Measurements from ENCODE around the gene CD47.

CD47 gene

DNA sequence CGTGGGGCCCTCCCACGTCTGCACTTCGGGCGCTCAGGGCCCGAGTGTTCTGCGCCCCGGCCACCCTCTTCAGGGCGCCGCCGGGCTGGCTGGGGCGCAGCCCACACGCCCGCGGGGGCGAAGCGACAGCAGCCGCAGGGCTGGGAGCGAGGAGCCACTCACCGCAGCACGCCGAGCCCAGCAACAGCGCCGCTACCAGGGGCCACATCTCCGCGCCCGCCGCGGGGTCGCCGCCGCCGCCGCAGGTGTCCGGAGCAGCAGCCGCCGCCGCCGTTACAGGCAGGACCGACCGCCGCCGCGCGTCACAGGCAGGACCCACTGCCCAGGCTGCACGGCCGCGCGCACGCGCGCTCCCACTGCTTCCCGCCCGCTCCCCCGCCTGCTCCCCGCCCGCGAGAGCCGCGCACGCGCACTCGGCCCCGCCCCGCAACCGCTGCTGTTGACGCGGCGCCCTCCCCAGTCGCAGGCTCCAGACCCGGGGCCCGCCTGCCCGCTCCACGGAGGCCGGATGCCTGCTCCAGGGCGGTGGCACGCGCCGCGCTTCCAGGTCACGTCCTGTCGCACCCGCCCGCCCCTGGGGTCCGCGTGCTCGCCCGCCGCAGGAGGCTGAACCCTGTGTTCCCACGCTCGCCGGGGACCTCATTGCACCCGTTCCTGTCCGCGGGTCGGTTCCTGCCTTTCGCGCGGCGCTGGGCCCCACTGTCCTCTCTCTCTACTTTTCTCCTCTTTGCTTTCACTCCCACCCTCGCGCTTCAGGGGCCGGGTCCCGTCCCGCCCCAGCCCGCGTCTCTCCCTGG lies at the start of gene CD47:
Gene CD47 (minus strand): TSS at position 331 of the 797 bp plus-strand sequence. CDS start 123 bp downstream, at position 208.
- DNase-seq (ENCODE audit: insufficient read length, low spot score): peak; percentile 89
- peak; percentile 89 for FAIRE-seq

DNA sequence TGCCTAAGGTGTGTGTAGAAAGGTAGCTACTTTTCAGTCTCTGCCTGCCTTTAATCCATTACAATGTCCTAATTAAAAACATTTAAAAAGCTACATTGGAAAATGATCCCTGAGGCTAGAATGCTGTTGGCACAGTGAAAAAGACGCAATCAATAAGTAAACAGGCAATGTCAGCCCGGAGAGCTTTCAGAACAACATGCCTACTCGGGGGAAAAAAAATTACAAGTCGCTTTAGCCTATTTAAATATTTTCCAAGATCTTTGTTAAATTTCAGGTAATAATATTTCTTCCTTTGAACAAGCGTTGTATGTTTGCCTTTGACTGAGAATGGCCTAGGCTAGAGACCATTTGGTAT lies 46.6 kb upstream of the CD47 start:
- no peak for DNase-seq (ENCODE audit: insufficient read length, low spot score)
- no peak for FAIRE-seq

DNA sequence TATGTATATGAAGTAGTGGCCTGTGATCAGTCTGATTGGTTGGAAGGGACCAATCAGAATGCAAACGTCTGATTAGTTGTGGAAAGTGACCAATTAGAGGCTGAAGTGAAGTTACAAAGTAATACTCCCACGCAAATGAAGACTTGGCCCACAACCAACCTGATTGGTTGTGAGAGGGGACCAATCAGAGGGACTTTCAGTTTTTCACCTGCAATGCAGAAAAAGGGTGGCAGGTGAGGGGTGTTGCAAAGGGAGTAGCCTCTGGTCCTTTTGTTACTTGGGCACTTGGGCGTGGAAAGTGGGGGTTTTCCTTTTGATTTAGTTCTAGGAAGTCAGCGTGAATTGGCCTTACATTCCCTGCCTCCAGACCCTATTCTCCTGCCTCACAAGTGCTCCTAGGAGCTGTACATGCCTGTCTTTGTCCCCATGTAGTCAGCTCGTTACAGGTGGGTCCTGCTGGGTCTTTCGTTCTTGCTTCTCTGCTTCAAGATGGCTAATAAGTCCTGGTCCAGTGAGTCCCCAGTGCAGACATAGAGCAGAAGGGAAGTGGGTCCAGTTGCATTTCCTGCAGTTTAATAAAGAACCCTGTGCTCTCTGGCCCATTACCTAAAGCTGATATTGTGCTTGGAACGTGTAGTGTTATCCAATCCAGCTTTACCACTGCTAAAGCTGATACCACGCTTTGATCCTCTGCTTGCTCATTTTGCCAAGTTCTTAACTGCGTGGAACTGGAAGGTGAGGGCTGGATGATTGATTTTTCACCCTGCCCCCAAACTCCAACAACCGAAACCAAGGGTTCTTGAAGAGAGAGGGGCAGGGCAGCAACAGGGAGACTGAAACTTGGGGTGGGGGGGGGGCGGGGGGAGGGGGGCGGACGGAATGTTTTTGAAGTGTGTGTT lies 46.0 kb upstream of the CD47 start:
- no peak for DNase-seq (ENCODE audit: insufficient read length, low spot score)
- no peak for FAIRE-seq

DNA sequence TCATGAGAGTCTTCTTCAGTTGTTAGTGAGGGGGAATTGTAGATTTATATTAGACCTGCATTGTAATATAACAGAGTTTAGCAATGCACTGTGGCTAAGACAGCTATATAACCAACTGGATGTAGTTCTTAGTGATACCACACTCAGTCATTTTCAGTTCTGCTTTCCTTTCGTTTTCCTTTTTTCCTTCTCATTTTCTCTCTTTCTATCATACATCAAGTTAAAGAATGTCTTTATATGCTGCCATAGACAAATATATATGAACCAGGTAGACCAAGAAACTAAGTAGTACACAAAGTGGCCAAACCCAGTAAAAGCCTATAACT lies 43.7 kb upstream of the CD47 start:
- no peak for FAIRE-seq

DNA sequence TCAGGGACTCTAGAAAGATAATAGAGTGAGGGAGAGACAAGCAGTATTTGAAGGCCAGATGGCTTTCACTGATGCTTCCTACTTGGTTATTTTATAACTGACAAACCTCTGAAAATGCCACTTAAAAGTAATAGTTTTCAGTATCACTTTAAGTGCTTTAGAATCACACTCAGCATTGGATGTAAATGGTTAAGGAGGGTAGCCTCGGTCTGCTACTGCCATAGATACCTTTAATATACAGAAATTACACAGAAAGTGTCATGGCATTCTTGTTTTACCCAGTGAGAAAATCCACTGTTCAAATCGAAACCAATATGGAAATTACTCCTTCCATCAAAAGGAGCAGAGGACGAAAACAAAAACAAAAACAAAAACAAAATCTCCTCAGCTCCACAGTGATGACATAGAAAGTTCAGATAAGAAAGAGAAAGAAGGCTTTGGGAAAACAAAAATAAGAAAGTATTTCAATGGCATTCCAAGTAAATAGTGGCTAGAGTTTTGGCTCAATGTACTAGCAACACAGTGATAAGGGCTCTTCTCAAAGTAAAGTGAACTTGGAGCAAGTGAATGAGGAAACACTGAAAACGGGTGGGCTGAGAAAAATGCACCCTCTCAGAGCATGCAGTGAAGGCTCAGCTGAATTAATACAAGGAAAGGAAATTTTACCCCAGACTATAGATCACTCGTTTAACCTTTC lies 43.2 kb upstream of the CD47 start:
- no peak for FAIRE-seq
- DNase-seq (ENCODE audit: insufficient read length, low spot score): no peak

More for the DNA sequence above, 43.7 kb upstream of the CD47 start:
- no peak for DNase-seq (ENCODE audit: insufficient read length, low spot score)

DNA sequence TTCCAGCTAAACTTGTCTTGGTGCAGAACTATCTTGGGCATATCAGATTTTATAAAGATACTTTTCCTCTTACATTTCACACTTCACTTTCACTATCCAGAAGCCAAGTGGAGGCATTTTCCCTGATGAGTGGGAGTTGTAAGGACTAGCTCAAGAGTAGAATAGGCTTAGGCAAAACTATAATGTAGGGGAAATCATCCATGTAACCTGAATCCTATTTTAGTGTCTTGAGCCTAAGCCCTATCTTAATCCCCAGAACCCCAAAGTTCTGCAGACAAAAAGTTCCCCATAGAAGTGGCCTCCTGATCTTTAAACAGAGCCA lies 42.2 kb upstream of the CD47 start:
- DNase-seq (ENCODE audit: insufficient read length, low spot score) (peak; percentile 5), FAIRE-seq (no peak)

DNA sequence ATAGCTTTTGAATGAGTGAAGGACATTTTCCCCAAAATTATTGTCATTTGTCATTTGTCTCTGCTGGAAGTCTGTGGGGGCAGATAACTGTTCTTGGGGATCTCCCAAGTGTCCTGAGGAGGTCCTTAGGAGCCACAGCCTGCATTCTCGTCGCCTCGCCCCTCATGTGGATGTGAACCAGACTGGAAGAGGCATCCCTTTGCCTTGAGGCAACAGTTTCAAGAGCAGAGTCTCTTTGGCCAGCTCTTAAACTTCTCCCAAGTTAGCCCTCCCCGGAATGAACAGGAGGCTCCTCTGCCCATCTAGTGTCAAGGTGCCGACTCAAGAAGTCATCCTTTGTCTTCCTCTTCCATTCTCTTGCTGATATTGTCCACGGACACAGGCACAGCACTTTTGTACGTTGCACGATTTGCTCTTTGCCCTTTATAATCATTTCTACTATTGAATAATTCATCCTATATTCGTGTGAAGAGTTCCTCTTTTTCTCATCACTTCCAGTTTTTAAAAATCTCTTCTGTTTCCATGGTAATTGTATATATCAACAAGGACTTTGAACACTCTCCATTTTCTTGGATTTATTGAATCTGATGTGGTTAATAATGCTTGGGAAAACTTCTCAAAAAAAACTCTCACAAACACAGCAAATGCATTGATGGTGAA lies 40.8 kb upstream of the CD47 start:
- DNase-seq (ENCODE audit: insufficient read length, low spot score): peak; percentile 3
- FAIRE-seq: no peak

DNA sequence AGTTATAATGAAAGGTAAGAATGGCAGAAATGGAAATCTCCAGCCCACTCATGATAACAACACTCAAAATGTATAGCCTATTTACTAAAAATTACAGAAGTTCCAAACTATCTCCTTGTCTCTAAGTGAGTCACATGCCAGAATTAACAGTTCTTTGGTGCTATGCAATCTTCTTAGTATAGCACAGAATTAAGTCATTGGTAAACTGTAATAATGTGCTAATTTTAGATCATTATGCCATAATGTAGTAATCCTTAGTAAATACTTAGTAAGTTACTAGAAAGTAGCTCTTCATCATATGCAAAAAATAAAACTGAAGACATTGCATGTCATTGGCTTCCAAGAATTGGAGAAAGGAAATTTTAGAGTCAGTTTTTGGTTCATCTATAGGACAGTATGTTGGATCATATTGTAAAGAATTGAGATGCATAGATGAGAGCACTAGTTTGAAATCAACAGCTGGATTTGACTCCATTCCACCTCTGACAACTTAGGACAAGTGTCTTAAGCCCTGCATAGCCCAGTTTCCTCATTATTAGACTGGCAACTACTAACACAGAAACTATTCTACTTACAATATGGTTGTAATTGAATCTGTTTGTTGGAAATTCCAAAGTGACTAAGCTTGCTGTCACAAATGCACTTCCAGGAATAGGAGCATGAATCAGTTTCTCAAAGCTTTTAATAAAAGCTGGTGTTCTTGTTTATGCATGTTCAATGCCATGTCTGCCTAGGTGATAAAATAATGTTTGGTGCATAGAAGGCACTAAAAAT lies 40.1 kb upstream of the CD47 start:
- DNase-seq (ENCODE audit: insufficient read length, low spot score): peak; percentile 33
- no peak for FAIRE-seq

DNA sequence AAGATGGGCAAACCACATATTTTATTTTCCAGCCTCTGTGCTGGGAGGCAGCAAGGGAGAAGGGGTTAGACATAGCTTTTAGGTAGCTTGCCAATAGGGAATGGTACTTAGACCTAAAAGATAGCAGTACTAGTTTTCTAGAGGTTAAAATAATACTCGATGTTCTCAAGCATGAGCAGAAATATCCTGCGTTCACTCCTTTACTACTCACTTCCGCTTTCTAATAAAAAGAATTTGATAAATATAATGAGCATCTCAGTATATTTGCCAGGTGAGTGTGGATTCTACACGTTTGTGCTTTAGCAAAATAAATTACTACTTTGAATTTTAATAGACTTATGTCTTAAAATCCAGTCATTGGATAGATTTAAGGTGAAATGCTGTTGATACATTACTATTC lies 39.4 kb upstream of the CD47 start:
- FAIRE-seq (no peak), DNase-seq (ENCODE audit: insufficient read length, low spot score) (no peak)

DNA sequence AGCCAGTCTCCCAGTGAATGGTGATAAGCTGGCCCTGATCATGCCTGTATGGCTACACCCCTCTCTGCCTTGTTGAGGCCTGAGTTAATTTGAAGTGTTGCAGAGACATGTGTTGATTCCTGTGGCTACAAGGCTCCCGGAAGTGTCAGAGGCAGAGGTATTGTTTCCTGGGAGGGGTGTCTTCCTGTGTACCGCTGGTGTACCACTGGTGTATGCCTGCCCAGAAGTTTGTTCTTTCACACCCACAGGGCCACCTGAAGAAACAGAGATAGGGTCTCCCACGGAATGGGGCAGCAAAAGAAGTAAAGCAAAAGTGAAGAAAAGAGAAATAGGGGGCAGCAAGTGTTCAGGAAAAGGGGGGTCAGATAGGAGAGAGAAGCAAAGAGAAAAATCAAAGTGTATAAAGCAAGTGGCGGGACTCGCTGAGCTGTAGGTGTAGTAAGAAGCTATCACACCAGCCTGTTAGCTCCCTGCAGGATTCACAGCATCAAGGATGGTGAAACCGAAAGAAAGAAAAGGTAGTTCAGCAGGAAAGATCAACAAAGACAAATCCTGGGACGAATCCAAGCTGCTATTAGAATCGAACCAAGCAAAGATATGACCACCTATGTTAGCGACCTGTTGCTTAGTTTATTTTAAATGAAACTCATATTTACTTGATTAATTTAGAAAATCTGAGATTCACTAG lies 36.6 kb upstream of the CD47 start:
- no peak for FAIRE-seq
- DNase-seq (ENCODE audit: insufficient read length, low spot score): no peak

DNA sequence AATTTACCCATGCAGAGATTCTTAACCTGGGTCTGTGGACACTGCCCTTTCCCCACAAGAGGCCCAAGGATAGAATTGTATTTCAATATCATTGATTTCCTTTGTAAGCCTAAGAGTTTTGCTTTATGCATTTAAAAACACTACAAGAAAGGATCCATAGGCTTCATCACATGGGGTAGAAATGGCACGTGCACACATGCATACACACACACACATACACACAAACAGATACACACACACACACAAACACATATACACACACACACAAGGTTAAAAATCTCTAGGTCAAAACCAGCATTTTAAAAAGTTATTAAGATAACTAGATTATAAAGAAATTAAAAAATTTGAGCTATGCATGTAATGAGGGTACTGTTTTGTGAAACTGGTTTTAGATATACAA lies 35.5 kb upstream of the CD47 start:
- DNase-seq (ENCODE audit: insufficient read length, low spot score) (no peak), FAIRE-seq (peak; percentile 4)

DNA sequence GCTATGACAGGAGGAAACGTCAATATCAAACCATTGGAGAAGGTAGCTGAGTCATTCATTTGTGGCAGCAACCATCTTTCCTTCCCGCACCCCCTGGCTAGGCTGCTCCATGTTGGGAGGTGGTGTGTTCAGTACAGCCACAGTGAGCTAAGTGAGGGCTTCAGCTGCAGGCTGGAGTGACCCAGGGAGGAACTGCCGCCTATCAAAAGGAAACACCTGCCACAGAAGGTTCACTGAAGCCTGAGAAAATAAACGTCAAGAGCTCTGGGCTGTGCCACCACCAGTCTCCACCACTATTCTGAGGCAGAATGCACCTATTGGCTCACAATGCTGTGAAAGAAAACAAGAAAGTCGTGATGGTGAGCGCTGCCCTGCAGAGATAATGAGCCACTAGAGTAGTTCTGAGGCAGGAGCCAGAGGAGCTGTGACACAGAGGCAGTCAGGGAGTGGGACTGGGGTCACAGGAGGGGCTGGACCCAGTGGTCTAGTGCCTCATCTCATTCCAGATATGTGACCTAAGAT lies 34.8 kb upstream of the CD47 start:
- FAIRE-seq: no peak
- no peak for DNase-seq (ENCODE audit: insufficient read length, low spot score)

DNA sequence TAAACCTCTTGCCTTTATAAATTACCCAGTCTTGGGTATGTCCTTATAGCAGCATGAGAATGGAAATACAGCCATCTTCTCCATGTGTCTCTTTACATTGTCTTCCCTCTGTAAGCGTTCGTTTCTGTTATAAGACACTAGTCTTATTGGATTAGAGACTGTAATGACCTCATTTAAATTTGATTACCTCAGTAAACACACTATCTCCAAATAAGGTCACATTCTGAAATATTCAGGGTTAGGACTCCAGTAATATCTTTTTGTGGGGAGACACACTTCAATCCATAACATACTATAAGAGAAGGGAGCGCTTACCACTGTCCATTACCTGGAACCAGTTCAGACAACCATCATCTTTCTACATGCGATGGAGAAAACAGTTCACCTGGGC lies 34.3 kb upstream of the CD47 start:
- DNase-seq (ENCODE audit: insufficient read length, low spot score) (no peak), FAIRE-seq (no peak)

DNA sequence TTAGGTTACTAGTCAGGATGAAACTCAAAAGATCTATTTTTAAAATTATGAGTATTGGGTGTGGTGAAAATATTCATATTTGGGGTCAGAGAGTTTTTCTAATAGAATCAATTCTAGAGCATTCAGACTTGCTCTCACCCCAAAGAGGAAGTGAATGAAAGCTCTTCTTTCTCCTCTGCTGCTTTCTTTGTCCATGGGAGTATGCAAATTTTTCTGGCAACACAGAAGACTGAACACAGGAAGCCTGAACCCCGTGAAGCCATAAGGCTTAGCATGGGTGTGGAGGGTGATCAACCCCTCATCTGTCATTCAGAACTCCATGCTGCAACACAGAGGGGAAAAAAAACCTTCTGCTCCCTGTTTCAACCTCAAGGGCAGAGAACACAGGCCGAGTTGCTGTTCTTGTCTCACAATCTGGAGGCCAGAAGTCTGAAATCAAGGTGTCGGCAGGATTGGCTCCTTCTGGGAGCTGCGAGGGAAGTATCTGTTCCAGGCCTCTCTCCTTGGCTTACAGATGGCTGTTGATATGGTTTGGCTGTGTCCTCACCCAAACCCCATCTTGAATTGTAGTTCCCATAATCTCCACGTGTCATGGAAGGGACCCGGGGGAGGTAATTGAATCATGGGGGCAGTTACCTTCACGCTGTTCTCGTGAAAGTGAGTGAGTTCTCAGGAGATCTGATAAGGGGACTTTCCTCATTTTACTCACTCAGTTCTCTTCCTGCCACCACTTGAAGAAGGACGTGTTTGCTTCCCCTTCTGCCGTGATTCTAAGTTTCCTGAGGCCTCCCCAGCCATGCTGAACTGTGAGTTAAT lies 33.7 kb upstream of the CD47 start:
- DNase-seq (ENCODE audit: insufficient read length, low spot score) (no peak), FAIRE-seq (no peak)

DNA sequence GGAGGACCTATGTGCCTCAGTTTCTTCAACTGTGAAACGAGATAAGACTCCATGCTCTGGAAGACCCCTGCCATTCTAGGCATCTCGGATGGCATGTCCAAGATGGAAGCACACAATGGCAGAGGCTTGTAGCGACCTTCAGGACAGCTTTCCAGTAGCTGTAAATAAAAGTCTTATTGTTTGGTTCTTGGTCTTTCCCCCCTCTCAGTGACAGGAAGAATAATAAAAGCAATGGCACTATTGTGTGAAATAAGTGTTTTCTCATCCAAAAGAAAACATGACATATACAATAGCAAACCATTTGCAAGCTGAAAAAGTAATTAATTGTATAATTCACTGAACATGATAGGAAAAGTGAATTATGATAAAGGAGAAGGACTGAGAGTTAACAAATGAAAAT lies 32.5 kb upstream of the CD47 start:
- FAIRE-seq (no peak), DNase-seq (ENCODE audit: insufficient read length, low spot score) (no peak)

DNA sequence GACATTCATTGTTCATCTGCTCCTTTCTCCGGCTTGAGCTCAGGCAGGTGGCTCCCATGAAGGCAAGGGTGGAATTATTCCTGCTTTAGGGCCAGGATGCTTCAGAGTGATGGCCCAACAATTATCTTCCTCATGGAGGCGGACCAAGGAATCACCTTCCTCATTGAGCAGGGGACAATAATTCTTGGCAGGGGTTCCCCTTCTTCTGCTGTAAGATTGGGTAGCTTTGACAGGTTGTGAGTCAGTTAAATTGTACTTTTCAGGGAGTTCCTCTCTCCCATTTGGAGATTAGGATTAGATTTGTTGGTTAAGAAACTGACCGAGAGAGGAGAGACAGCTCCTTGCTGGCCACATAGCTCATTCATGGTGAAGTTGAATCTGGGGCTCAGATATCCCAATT lies 31.4 kb upstream of the CD47 start:
- DNase-seq (ENCODE audit: insufficient read length, low spot score) (no peak), FAIRE-seq (no peak)

DNA sequence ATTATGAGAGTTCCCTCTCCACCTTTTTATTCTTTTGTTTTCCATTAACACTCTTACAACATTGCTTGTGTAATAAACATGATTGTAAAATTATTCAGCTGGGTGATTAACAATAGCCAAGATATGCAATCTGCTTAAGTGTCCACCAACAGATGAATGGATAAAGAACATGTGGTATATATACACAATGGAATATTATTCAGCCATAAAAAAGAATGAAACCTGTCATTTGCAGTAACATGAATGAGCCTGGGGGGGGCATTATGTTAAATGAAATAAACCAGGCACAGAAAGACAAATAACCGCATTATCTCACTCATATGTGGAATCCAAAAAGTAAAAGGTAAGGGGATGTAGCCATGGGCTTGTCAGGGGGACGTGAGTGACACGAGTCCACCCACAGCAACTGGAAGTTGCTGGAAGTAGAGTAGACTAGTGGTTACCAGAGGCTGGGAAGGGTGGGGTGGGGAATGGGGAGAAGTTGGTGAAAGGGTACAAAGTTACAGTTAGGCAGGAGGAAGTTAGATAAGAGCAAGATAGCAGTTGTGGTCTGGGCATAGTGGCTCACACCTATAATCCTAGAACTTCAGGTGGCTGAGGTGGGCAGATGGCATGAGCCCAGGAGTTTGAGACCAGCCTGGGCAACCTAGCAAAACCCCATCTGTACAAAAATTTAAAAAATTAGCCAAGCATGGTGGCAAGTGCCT lies 28.7 kb upstream of the CD47 start:
- DNase-seq (ENCODE audit: insufficient read length, low spot score): no peak

More for the DNA sequence above, 28.7 kb upstream of the CD47 start:
- FAIRE-seq: no peak
